ENCODE results near the gene TMEM30B. TPM values are rescaled to one million over a fixed set of nuclear protein-coding genes. Genes with fewer than 3 reads are reported as not detected.
A peak's percentile ranks its signal among the peaks of the same experiment; 100 is the strongest.

TMEM30B gene
- total RNA-seq, 6 donors from 2014 or later = 15.7 to 59.7 (median 26.4) TPM

DNA sequence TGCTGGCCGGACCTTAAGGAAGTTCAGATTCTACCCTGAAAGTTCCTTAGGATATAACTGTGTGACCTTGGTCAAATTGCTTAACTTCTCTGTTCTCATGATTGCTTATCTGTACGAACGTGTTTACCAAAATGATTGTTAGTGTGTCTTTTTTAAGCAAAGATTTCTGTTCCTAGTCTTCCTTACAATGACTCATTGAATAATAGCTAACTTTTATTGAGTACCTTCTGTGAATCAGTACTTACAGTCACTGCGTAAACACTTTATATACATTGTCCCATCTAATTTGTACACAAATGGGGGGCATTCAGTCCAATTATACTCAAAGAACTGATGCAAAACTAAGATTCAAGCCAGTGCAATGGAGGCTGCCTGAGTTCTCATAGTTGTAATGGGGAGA, 4.2 kb upstream of the TMEM30B start:
- H3K27me3 ChIP-seq = peaks cover 0 to 7% (median 3%) of the 10 kb centered on the region in 4 donors
- no peak overlapping the region for H3K27ac ChIP-seq
- no peak for TF ChIP-seq POLR2AphosphoS5 (IDR thresholded peaks at IDR 0.05)
- TF ChIP-seq EP300 (IDR thresholded peaks at IDR 0.05) = no peak
- no peak for TF ChIP-seq POLR2A (IDR thresholded peaks at IDR 0.05)
- TF ChIP-seq, protein P1, sequence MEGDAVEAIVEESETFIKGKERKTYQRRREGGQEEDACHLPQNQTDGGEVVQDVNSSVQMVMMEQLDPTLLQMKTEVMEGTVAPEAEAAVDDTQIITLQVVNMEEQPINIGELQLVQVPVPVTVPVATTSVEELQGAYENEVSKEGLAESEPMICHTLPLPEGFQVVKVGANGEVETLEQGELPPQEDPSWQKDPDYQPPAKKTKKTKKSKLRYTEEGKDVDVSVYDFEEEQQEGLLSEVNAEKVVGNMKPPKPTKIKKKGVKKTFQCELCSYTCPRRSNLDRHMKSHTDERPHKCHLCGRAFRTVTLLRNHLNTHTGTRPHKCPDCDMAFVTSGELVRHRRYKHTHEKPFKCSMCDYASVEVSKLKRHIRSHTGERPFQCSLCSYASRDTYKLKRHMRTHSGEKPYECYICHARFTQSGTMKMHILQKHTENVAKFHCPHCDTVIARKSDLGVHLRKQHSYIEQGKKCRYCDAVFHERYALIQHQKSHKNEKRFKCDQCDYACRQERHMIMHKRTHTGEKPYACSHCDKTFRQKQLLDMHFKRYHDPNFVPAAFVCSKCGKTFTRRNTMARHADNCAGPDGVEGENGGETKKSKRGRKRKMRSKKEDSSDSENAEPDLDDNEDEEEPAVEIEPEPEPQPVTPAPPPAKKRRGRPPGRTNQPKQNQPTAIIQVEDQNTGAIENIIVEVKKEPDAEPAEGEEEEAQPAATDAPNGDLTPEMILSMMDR (IDR thresholded peaks at IDR 0.05) = no peak
- H3K4me3 ChIP-seq = no peak overlapping the region
- H3K36me3 ChIP-seq = no peaks in the 10 kb centered on the region
- 78 to 82% methylated on average over 4 of the region's 4 CpGs for WGBS, 2 donors
- H3K9me3 ChIP-seq = no peaks in the 10 kb centered on the region
- no peak for ATAC-seq (ENCODE audit: low FRiP score in 2 of 2)
- DNase-seq = no peak
- peaks cover 5 to 24% (median 8%) of the 10 kb centered on the region in 4 donors for H3K4me1 ChIP-seq

DNA sequence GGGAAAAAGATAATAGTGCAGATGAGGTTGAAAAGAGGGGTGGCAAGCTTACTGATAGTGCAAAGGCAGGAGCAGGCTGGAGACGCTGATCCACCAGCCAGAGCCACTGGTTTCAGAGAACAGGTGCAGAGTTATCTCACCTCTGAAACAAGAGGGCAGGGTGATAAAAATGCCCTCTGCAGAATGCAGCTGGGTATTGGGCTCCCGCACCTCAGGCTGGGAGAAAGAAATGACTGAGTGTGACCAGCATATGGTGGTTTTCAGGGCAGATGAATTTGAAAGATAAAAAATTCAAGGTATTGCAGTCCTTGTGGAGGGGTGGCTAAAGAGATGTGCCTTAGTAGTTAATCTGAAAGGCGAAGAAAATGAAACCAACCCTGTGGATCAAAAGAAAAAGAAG, 2.9 kb upstream of the TMEM30B start:
- TF ChIP-seq, protein P1 (IDR thresholded peaks at IDR 0.05) = no peak
- TF ChIP-seq POLR2AphosphoS5 (IDR thresholded peaks at IDR 0.05) (no peak), EP300 (IDR thresholded peaks at IDR 0.05) (no peak), POLR2A (IDR thresholded peaks at IDR 0.05) (no peak)
- H3K36me3 ChIP-seq = no peaks in the 10 kb centered on the region
- H3K4me3 ChIP-seq = no peak overlapping the region
- H3K4me1 ChIP-seq = peaks cover 5 to 34% (median 10%) of the 10 kb centered on the region in 4 donors
- DNase-seq = no peak
- peaks cover 0 to 7% (median 3%) of the 10 kb centered on the region in 4 donors for H3K27me3 ChIP-seq
- H3K27ac ChIP-seq = no peak overlapping the region
- H3K9me3 ChIP-seq = no peaks in the 10 kb centered on the region
- WGBS, 2 donors = 86 to 91% methylated on average over 3 of the region's 3 CpGs
- no peak for ATAC-seq (ENCODE audit: low FRiP score in 2 of 2)

DNA sequence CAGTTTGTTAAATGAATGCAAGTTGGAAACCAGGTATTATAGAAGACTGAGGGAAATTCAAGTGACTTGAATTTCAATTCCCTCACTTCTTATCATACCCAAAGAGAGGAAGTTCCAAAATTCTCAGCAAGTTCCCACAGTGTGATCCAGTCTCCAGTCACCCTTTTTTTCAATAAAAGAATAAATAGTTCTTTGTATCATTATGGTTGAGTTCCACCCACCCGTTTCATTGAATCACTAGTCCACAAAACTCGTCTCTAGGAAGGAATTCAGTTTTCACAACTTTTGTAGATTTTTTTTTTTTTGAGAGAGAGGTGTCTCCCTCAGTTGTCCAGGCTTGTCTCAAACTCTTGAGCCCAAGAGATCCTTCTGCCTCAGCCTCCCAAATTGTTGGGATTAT, 1.6 kb upstream of the TMEM30B start:
- Histone ChIP-seq H3K36me3 (no peaks in the 10 kb centered on the region), H3K27me3 (peaks cover 0 to 7% (median 3%) of the 10 kb centered on the region in 4 donors), H3K4me1 (peaks cover 5 to 34% (median 10%) of the 10 kb centered on the region in 4 donors), H3K4me3 (no peak overlapping the region), H3K27ac (no peak overlapping the region), H3K9me3 (no peaks in the 10 kb centered on the region)
- ATAC-seq (ENCODE audit: low FRiP score in 2 of 2) (no peak), DNase-seq (no peak)
- TF ChIP-seq POLR2A (IDR thresholded peaks at IDR 0.05) (no peak), EP300 (IDR thresholded peaks at IDR 0.05) (no peak), POLR2AphosphoS5 (IDR thresholded peaks at IDR 0.05) (no peak)
- TF ChIP-seq, protein P1 (IDR thresholded peaks at IDR 0.05) = no peak
- WGBS, 2 donors = 91 to 98% methylated on average over 2 of the region's 2 CpGs

- Histone ChIP-seq H3K4me3 (peak overlapping the region in 3 of 4 donors; percentile 59 to 70 (median 69)), H3K27me3 (peaks cover 0 to 7% (median 3%) of the 10 kb centered on the region in 4 donors), H3K36me3 (no peaks in the 10 kb centered on the region), H3K4me1 (peaks cover 5 to 34% (median 12%) of the 10 kb centered on the region in 4 donors), H3K9me3 (no peaks in the 10 kb centered on the region), H3K27ac (peak overlapping the region; percentile 93 to 96 (median 94))
- DNase-seq (no peak), ATAC-seq (ENCODE audit: low FRiP score in 2 of 2) (peak in 1 of 2 donors; percentile 52)
- TF ChIP-seq, protein P1 (IDR thresholded peaks at IDR 0.05) = no peak
- no peak for TF ChIP-seq POLR2A (IDR thresholded peaks at IDR 0.05)
- no peak for TF ChIP-seq POLR2AphosphoS5 (IDR thresholded peaks at IDR 0.05)
- TF ChIP-seq EP300 (IDR thresholded peaks at IDR 0.05) = no peak
- WGBS, 2 donors = 50 to 53% methylated on average over 1 of the region's 1 CpG
These were observed 774 bp upstream of the TMEM30B start for GRCh38 chr14:61281948-61282275.

DNA sequence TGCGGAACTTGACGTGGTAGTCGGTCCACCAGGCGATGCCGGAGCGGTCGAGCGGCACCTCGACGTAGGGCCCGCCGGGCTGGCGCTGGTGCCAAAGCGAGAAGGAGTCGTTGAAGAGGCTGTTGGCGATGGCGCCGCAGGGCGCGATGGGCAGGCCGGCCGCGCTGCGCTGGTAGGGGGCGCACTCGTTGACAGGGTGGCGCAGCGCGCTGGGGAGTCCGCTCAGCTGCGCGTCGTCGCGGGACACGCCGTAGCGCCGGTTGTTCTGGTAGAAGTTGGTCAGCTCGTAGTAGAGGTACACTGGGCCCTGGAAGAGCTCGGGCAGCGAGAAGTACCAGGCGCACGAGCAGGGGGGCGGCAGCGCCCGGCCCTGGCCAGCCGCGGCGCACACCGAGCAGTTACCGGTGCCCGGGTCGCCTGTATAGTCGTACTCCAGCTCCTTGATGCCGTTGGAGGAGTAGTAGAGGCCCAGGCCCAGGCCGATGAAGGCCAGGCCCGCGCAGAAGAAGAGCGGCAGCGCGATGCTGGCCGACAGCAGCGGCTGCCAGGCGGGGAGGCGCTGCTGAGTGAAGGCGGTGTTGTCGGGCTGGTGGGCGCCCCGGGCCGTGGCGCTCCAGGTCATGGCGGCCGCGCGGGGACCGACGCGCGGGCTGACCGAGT, 482 bp downstream of the TMEM30B start:
- Histone ChIP-seq H3K4me3 (peak overlapping the region; percentile 34 to 70 (median 64)), H3K36me3 (no peaks in the 10 kb centered on the region), H3K27ac (peak overlapping the region; percentile 93 to 96 (median 94)), H3K4me1 (peaks cover 5 to 22% (median 11%) of the 10 kb centered on the region in 4 donors), H3K27me3 (peaks cover 0 to 7% (median 3%) of the 10 kb centered on the region in 4 donors), H3K9me3 (no peaks in the 10 kb centered on the region)
- TF ChIP-seq POLR2AphosphoS5 (IDR thresholded peaks at IDR 0.05) = peak in 1 of 2 donors; percentile 34
- TF ChIP-seq, protein P1 (IDR thresholded peaks at IDR 0.05) = peak; percentile 30 to 81 (median 69)
- TF ChIP-seq POLR2A (IDR thresholded peaks at IDR 0.05) = peak in 2 of 4 donors; percentile 3 to 70
- TF ChIP-seq EP300 (IDR thresholded peaks at IDR 0.05) = no peak
- ATAC-seq (ENCODE audit: low FRiP score in 2 of 2) (peak; percentile 83 to 86), DNase-seq (peak; percentile 60 to 96)
- WGBS, 2 donors = 0 to 2% methylated on average over 7 to 53 of the region's 81 CpGs
